ENCODE results near the gene FCHSD2. TPM values are rescaled to one million over a fixed set of nuclear protein-coding genes. Genes with fewer than 3 reads are reported as not detected.

Gene FCHSD2
- total and polyA plus RNA-seq, 2 of the 8 experiments (the other 6 are each of a cell fraction or from before 2014, with no cell fraction given) = 4.1 to 7.8 TPM

DNA sequence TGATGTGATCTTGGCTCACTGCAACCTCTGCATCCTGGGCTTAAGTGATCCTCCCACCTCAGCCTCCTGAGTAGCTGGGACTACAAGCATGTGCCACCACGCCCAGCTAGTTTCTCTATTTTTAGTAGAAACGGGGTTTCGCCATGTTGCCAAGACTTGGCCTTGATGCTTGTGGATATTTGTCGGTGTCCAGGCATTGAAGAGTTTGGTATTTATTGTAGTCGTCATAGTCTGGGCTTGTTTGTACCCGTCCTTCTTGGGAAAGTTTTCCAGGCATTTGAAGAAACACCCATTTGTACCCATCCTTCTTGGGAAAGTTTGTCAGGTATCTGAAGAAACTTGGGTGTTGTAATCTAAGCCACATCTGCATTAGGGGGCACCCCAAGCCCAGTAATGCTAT is 28.7 kb downstream of the FCHSD2 start:
- Histone ChIP-seq H2AK5ac (ENCODE audit: low read depth, low read length) (no peak overlapping the region), H3K79me1 (ENCODE audit: low read depth, low read length) (no peaks in the 10 kb centered on the region), H2BK15ac (ENCODE audit: low read length) (no peak overlapping the region), H3K23me2 (ENCODE audit: low read depth, low read length) (no peaks in the 10 kb centered on the region), H4K8ac (ENCODE audit: extremely low read depth, insufficient read depth, low read length) (no peak overlapping the region), H3K4me3 (ENCODE audit: extremely low read depth in 1 of 4, insufficient read depth in 2 of 4, low read depth in 3 of 4, low read length in 4 of 4) (no peak overlapping the region), H3K23ac (ENCODE audit: insufficient read length) (no peak overlapping the region), H2BK5ac (ENCODE audit: low read depth, low read length) (no peak overlapping the region), H4K5ac (ENCODE audit: insufficient read length, low read depth, low read length) (no peak overlapping the region), H3K14ac (ENCODE audit: insufficient read length) (no peak overlapping the region), H4K20me1 (replicated peaks in 1 of 2; ENCODE audit: control insufficient read depth in 1 of 2, insufficient read depth in 2 of 2, low read length in 2 of 2) (no peaks in the 10 kb centered on the region), H2BK12ac (ENCODE audit: low read depth, low read length) (no peak overlapping the region), H3K9ac (replicated peaks in 1 of 4; ENCODE audit: extremely low read depth in 1 of 4, low read depth in 3 of 4, low read length in 3 of 4) (no peak overlapping the region), H3K56ac (replicated peaks; ENCODE audit: insufficient read length, low read depth, low read length) (no peak overlapping the region), H3K18ac (ENCODE audit: extremely low read depth, low read length) (no peak overlapping the region), H4K91ac (replicated peaks; ENCODE audit: insufficient read length, low read length) (no peak overlapping the region), H3K79me2 (ENCODE audit: control insufficient read depth in 1 of 2, insufficient read depth in 2 of 2, low read length in 2 of 2) (no peaks in the 10 kb centered on the region), H2AFZ (ENCODE audit: low read length) (no peak overlapping the region), H3K9me3 (ENCODE audit: insufficient read depth in 2 of 2, low read depth in 1 of 2, low read length in 1 of 2) (no peaks in the 10 kb centered on the region), H3K4me2 (ENCODE audit: insufficient read depth in 1 of 2, low read depth in 2 of 2, low read length in 2 of 2) (no peak overlapping the region), H3K36me3 (ENCODE audit: control insufficient read depth in 2 of 4, insufficient read depth in 4 of 4, low read length in 3 of 4) (no peaks in the 10 kb centered on the region), H2BK120ac (replicated peaks; ENCODE audit: low read depth, low read length) (no peak overlapping the region), H3K4me1 (replicated peaks in 1 of 4; ENCODE audit: control insufficient read depth in 3 of 4, insufficient read depth in 4 of 4, low read length in 3 of 4) (no peaks in the 10 kb centered on the region), H2BK20ac (ENCODE audit: low read length) (no peak overlapping the region), H3K4ac (replicated peaks; ENCODE audit: insufficient read length, low read depth, low read length) (no peak overlapping the region), H3K27me3 (replicated peaks in 1 of 4; ENCODE audit: control insufficient read depth in 3 of 4, extremely low read depth in 1 of 4, insufficient read depth in 3 of 4, low read length in 3 of 4) (no peaks in the 10 kb centered on the region), H3K27ac (ENCODE audit: low read depth, low read length) (no peak overlapping the region)
- POLR2A ChIA-PET (ENCODE audit: partially characterized antibody) = no interaction called here
- CTCF ChIA-PET (ENCODE audit: partially characterized antibody) = interaction anchor here (0.7 to 1.5 kb wide), 7 partner anchors 8 to 341 kb away, joined by 3 to 6 read pairs (median 3); no protein-coding TSS in a partner anchor
- DNase-seq (ENCODE audit: low read depth in 1 of 2, low spot score in 2 of 2) = no peak
- no peak for TF ChIP-seq SIX5 (IDR thresholded peaks at IDR 0.05; ENCODE audit: low read depth, low read length)
- TF ChIP-seq RAD21 (IDR thresholded peaks at IDR 0.05 in 1 of 2, conservative IDR thresholded peaks at IDR 0.05 in 1 of 2; ENCODE audit: low read depth in 2 of 2, low read length in 2 of 2) = peak; percentile 3 to 19; a peak in 2 of 4 replicates
- WGBS, 2 experiments (ENCODE audit: extremely low coverage in 1 of 2, insufficient coverage in 1 of 2, insufficient read length in 1 of 2, insufficient replicate concordance in 2 of 2, low coverage in 1 of 2, low lambda C conversion rate in 2 of 2, missing lambda C conversion rate in 1 of 2) = 92% methylated on average over 6 of the region's 6 CpGs; no CpG with 5 or more reads in 1 of the 2 experiments
- no peak for FAIRE-seq
